Astrocyte of the cerebellum (primary cell): ENCODE data around the gene SAG.

ENCODE experiments used
- DNase-seq: peaks from one replicate; pipeline ENCODE4 v3.0.0-alpha.2; 2011; ENCODE audit warnings: low read depth
- H3K4me3 ChIP-seq: 2 replicates; pipeline ENCODE4 v1.5.1; 2011; ENCODE audit warnings: mild to moderate bottlenecking, low read depth, low read length, moderate library complexity
- in situ Hi-C: cut with HindIII; loops from 2 replicates; pipeline ENCODE4 v1.10.0; 2017; ENCODE audit warnings: low sequenced_read_pairs
- TF ChIP-seq, protein P1 (sequence below): IDR thresholded peaks from 2 replicates; pipeline ENCODE4 v1.5.1; 2012; ENCODE audit warnings: low read length, low read depth, moderate library complexity, mild to moderate bottlenecking; ENCODE audit errors: missing control alignments

SAG gene

DNA sequence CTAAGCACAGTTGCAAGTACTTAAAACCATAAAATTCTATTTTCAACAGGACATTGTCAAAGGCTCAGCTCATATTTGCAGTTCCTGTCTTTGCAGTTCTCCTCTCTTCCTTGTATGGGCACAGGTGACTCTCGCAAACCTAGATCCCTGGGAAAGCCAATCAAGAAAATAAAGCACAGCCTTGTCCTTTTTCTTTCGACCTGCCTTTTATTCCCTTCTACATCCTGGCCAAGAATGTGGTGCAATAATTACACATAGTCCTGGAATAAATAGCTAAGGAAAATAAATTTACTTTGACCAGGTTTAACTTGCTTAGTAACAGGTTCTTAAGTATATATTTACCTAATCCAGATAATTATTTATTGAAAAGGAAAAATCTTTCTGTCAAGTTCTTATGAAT, 35.9 kb upstream of the SAG start:
- in situ Hi-C loops = no loop called here
- DNase-seq = no peak
- TF ChIP-seq, protein P1, sequence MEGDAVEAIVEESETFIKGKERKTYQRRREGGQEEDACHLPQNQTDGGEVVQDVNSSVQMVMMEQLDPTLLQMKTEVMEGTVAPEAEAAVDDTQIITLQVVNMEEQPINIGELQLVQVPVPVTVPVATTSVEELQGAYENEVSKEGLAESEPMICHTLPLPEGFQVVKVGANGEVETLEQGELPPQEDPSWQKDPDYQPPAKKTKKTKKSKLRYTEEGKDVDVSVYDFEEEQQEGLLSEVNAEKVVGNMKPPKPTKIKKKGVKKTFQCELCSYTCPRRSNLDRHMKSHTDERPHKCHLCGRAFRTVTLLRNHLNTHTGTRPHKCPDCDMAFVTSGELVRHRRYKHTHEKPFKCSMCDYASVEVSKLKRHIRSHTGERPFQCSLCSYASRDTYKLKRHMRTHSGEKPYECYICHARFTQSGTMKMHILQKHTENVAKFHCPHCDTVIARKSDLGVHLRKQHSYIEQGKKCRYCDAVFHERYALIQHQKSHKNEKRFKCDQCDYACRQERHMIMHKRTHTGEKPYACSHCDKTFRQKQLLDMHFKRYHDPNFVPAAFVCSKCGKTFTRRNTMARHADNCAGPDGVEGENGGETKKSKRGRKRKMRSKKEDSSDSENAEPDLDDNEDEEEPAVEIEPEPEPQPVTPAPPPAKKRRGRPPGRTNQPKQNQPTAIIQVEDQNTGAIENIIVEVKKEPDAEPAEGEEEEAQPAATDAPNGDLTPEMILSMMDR = no peak
- no peak overlapping the region for H3K4me3 ChIP-seq

DNA sequence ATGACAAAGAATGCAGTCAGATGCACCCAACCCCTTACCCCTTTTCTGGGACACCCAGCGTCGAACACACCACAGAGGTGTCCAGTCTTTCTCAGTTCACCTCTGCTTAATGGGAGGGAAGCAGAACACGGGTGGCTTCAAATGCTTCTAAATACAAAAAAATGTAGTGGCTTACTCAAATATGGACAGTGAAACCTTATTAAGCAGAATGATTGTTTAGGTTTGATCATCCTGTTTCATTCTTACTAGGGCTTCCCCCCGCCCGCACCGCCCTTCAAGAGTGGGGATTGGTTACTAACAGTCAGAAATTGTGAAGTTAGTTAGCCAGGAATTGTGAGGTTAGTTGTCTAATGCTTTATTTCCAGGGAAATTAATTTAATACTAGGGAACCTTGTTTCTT, 34.5 kb upstream of the SAG start:
- no peak overlapping the region for H3K4me3 ChIP-seq
- DNase-seq = no peak
- in situ Hi-C loops = no loop called here
- TF ChIP-seq, protein P1 = no peak

DNA sequence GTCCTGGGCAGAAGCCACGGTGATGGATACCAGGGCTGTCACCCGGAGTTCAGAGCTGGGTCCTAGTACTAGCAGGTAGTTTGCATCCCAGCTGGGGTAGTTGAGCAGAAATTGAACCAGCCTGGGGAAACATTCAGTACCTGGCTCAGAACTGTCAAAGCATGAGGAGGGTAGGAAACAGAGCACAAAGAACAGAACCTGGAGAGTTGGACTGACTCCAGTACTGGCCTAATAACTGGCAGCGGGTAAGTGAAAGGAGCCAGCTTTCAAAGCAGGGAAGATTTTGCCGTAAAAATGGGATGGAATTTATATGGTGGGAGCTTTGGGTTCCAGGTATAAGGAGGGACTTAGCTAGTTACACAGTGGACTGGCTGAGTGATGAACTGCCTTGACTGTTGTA, 32.4 kb upstream of the SAG start:
- TF ChIP-seq, protein P1 = no peak
- DNase-seq = no peak
- in situ Hi-C loops = no loop called here
- H3K4me3 ChIP-seq = no peak overlapping the region

DNA sequence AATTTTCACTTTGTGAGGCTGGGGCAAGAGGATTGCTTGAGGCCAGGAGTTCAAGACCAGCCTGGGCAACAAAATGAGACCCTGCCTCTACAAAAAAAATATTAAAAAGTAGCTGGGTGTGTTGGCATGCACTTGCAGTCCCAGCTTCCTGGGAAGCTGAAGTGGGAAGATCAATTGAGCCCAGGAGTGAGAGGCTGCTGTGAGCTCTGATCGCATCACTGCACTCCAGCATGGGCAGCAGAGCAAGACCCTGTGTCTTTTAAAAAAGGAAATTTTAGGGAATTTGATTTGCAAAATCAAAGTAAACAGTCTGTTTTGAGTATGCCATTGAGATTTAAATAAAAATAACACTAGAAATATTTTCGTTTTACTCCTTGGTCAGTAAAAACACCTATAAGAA, 28.7 kb upstream of the SAG start:
- H3K4me3 ChIP-seq = no peak overlapping the region
- TF ChIP-seq, protein P1 = no peak
- in situ Hi-C loops = no loop called here
- no peak for DNase-seq

DNA sequence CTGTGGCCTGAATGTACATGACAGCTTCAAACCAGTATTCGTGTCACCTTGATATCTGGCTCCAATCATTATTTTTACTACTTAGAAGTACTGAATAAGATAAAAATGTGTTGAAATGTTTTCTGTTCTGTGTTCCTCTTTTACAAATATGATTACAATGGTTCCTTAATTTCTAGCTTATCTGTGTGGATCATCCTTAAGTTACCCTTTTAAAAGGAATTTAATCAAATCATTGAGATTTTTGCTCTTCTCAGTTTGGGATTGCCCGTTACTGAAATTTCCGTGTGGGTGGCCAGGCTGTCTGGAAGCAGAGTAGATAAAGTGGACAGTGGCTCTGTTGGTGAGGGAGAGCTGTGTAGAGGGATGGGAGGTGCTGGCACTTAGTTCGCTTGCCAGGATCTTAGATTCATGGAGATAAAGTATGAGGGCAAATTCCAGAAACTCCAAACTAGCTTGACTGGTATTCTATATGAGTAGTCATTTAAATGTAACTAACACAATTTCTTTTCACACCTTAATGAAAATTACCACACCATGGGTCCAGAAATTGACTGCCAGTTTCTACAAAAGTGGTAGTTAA, 27.4 kb upstream of the SAG start:
- H3K4me3 ChIP-seq = no peak overlapping the region
- DNase-seq = no peak
- in situ Hi-C loops = no loop called here
- TF ChIP-seq, protein P1 = no peak

DNA sequence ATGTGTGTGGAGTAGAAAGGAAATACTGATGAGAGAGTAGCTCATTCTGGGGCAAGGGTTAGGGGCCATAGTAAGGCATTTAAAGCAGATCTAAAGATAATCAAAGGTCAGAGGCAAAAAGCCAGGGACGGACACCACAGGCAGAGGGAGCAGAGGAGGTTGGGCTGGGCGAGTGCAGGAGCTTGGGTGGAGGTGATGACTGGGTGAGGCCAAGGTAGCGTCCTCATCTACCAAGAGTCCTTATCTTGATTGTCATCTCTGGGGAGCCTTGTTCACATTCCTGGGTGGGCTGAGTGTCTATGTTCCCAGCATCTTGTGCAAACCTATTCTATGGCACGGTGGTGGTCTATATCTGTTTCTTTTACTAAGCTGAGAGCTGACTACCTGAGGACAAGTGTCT, 26.1 kb upstream of the SAG start:
- in situ Hi-C loops = no loop called here
- TF ChIP-seq, protein P1 = no peak
- DNase-seq = no peak
- no peak overlapping the region for H3K4me3 ChIP-seq

DNA sequence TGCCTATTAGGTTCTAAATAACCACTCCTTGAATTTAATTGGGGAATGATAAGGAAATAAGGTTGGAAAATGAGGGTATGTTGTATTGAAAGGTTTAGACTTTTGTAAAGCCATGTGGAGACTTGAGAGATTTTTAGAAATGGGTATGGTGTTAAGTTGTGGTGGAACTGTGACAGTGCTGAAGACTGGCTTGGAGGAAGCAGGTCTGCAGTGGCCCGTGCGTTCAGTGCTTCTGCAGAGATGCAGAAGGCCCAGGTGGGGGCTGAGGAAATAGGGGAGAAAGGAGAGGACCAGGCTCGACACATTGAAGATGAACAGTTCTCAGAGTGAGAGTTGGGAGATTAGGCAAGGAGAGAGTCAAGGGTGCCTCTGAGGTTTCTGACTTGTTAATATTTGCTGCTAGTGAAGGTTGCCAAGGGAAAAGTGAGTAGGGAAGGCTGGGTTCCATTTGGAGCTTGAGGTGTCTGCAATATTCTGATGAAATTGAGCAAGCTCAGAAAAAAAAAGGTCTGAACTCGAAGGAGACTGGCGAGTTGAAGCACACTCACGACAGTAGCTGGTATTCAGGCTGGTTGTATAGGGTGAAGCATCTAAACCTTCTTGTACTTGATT, 25.5 kb upstream of the SAG start:
- TF ChIP-seq, protein P1 = no peak
- H3K4me3 ChIP-seq = no peak overlapping the region
- in situ Hi-C loops = no loop called here
- DNase-seq = no peak
